ENCODE results near the gene PCED1B.
"Not testable (repeated sequence)": the region's sequence is repeated elsewhere in the genome, so short reads cannot be mapped to it uniquely, and the experiment has no call there.

The PCED1B gene

DNA sequence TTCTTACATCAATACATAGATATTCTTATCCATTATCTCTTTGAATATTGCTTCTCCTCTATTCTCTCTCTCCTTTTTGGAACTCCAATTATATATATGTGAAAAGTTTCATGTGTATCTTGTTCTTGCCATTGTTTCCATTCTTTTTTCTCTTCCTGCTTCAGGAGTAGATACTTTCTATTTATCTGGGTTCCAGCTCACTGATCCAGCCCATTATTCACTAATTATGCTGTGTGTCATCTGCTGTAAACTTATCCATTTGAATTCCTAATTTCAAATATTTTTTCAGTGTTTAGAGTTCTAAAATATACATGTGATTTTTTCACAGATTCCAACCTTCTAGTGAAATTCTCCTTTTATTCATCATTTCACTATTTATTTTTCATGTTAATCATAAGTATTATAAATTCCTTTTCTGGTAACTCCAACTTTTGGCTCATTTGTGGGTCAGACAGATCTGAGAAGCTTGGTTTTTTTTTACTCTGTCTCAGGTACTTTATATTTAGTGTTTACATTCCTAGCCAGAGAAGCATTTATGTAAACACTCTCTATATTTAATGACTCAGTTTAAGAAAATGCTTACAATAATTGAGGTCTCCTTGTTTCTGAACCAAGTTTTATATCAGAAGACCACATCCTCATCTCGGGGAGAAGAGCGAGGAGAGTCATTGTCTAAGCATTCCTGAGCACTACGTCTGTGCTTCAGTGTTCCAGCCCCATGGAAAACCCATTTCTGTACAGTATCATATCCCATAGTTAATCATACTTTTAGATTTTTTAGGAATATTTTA lies 16.2 kb downstream of the PCED1B start:
- no peak for DNase-seq

DNA sequence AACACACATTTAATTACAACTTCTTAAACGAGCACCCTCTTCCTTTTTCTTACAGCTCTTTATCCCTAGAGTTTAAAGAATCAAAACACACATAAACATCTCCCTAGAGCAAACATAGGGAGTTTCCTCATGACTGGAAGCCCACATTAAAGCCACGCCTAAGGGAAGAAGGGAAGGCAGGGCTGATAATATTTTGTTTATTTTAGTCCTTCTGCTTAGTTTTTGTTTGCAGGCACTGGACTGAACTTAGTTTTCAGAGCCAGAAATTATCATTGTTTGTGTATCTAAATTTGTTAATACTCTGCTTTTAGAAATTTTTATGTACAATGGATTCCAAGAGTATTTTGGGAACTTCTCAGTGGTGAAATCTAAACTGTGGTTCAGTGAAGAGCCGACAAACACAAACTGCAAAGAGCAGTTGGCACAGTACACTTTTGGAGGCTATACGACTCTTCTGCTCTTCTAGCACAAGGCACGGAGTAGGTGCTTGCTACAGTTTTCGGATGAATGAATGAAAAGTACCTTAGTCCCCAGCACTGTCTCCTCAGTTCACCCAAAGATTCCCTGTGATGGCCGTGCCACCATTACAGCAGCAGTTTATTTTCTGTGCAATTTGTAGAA lies 18.0 kb downstream of the PCED1B start:
- no peak for DNase-seq

DNA sequence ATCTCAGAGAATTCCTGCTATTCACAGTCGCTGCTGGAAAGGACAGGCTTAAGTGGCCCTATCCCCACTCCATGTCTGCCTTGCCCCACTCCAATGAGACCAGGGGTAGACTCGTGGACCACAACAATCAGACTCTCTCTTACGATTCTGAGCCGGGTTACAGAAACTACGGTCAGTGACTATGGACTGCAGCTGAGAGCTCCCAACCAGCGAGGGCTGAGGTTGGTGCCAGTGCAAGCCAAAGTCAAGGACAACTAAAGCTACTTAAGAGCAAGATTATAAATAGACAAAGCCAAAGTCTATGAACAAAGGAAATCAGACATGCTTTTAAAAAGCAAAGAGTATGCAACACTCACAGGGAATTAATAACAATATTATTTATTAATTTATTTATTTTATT lies 18.7 kb downstream of the PCED1B start:
- no peak for DNase-seq

DNA sequence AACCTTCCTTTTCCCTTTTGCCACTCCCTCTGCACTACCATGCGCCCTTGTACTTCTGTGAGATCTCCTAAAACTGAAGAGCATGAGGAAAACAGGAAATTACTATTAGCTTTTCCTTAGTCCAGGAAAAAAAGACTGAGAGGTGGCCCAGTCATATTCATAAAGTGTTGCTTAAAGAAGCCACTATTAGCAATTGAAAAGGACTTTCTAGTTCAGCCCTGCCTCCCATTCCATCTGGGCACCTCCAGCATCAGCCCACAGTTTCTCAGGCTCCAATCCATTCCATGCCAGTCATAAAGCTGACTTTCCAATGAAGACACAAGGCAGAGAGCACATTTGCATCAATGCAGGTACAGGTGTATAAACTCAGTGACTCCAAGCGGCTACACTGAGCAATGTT lies 20.2 kb downstream of the PCED1B start:
- no peak for DNase-seq

DNA sequence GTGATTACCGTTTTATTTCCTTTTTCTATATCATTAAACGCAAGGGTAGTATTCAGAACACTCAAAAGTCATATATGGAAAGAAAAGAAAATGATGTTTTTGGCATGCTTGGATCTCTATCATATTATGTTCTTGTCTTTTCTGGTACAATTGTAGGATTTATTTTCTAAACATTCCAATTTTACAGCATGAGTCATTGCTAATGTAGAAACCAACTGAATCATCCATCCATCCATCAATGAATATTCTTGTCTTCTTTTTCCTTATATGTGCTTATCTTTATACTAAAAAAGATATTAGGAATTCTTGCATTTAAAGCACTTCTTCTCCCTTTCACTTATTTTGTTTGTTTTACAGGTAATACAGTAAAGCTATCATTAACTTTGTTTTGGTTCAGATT lies 20.7 kb downstream of the PCED1B start:
- no peak for DNase-seq

DNA sequence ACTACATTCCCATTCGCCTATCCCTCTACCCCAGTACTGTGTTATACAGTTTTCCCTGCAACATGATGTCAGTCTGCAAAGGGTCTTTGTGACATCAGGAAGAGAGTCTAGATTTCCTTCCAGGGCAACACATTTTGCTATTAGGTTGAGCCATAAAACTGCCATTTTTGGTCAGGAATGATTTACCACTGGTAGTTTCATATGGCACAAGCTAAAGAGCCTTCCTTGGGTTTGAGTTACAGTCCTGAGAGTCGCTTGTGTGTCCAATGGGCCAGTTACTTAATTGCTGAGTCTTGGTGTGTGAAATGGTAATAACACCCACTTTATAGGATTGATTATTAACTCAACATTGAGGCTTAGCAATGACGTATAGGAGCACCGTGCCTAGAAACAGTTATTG lies 23.0 kb downstream of the PCED1B start:
- DNase-seq: no peak

DNA sequence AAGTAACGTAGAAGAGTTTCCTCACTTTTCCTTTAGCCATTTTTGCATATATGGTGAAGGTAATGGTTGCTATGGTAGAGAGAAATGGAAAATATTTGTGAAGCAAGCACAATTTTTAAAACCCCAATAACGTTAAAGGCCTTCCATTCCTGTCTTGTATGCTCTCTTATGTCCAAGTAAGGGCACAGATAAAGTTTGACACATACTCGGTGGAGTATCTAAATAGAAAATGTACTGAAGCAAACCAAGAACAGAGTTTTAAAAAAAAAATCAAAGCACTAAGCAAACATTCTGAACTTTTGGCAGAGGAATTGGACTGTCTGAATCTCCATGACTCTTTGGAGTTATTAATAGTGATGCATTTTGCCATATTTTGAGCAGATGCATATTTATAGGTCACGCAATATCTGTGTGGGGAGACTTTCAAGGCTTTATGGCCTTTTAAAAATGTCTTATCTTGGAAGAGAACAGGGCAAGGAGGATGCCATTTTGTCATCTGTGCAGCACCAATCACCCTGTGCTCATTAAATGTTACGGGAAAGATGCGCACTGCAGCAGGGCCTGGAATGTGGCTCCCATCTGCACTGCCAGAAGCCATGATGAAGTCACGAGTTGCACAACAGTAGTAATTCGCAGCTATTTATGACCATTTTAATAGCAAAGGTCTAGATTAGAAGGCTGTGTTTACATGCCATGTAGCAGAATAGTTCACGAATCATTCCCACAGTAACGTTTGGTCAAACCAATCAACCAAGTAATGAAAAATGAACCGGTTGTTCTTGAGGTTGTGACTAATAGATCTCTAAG lies 23.6 kb downstream of the PCED1B start:
- DNase-seq: no peak

DNA sequence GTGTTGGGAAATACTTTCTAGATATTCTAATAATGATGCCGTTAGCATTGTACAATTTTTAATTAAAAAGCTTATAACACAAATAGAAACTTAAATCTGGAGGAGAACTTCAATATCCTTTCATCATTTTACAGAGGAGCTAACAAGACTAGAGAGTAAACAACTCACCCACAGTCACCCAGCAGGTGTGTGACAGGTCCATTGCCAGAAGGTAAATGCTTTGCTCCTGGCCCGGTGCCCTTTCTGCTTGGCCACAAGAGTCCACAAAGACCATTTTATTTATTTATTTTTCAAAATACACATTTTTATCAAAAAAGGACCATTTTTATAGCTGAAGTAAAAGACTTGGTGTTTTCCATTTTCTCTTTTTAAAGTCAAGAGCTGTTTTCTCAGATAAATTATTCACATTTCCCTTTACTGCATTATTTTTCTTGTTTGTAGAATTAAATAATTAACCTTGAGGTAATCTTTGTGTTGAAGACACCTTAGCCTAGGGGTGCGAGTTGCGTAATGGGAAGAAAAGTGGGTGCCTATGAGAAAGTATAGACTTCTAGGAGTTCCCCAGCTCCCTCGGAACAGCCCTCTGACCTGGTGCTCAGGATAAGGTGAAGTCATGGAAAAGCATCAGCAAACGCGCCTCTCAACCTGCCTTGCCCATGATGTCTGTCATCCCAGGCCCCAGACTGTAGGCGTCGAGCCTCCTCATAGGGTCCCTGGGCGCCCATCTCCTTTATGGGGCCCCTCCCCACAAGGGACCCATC lies 26.7 kb downstream of the PCED1B start:
- no peak for DNase-seq

- no peak for DNase-seq
Measured at GRCh38 chr12:47107446-47107845, 28.0 kb downstream of the PCED1B start.

DNA sequence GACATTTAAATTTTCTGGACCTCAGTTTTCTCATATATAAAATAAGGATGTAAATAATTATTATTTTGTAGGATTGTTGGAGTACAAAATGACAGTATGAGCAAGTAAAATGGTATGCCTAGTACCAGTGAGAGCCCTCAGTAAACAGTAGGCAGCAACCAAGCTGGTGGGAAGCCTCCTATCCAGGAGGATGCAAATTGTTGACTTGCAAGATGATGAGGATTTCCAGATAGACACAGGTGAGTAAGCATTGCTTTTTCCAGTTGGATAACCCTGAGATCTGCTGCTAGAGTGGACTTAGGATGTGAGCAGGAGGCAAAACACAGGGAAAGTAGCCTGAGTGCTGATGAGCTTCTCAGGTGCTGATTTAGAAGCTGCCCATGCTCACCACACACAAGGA lies 28.5 kb downstream of the PCED1B start:
- no peak for DNase-seq

- DNase-seq: no peak
Measured at GRCh38 chr12:47110011-47110541, 30.7 kb downstream of the PCED1B start.

DNA sequence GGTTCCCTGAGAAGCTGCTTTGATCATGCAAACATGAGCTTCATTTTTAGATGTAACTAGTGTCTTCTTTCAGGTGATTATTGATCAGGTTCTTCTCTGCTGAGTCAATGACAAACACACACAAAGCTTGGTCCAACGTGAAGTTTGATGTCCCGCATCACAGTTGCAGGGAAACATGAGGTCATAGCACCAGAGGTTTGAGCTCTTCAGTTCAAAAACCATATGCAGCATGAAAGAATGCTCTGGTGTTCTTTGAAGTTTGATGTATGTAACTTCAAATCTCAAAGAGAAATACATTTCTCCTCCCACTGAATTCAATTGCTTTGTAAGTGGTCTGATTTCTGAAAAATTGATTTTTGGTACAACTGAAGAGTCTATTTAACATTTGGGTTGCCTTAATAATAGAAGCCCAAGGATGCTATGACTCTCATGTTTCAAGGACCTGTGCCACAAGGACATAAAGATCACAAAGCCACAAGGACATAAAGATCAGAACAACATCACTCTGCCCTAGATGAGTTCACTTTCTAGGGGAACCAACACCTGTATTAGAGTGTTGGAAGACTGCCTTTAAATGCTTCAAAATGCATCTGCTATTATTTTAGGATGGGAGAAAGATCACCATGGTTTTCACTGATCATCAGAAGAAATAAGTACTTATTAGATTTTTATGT lies 31.4 kb downstream of the PCED1B start:
- DNase-seq: no peak

- DNase-seq: no peak
Measured at GRCh38 chr12:47111392-47111778, 32.0 kb downstream of the PCED1B start.

DNA sequence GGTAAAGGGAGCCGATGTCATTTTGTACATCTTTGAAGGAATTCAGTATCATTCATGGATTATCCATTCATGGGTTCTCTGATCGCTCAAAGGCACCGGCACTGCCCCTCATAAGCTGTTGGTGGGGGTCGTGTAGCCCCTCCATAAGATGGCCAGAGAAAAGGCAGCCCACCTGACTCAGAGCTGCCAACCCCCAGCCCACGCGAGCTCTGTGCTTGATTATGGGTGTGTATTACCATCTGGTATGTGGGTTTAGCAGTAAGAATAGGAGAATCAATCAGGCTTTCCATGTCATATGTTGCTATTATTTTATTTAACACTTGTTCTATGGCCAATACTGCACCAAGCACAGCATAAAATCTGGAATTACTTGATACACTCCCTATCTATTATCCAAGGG lies 32.4 kb downstream of the PCED1B start:
- DNase-seq: no peak

DNA sequence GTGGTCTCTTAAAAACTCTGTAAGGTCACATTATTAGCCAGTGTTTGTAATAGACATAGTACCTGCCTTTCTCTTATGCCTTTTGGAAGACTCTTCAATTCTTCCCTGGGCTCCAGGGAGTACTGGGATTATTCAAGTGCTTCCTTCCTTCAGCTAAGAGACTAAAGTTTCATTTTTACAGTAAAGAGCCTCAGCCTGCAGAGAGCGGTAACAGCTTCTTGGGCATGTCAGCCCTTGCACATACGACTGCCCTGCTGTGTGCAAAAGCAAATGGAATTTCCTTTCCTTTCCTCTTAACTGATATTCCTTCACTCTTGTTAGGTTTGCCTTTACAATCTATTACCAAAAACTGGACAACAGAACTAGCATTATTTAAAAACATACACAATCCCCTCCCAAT lies 33.3 kb downstream of the PCED1B start:
- no peak for DNase-seq

GRCh38 chr12:47114481-47114892 lies 35.1 kb downstream of the PCED1B start:
- DNase-seq: no peak

- not testable (repeated sequence) for DNase-seq
Measured at GRCh38 chr12:47117305-47117704, 37.9 kb downstream of the PCED1B start.

GRCh38 chr12:47120736-47121135 lies 41.3 kb downstream of the PCED1B start:
- DNase-seq: no peak

- DNase-seq: no peak
Measured at GRCh38 chr12:47121146-47121545, 41.7 kb downstream of the PCED1B start.

- no peak for DNase-seq
Measured at GRCh38 chr12:47122602-47123001, 43.2 kb downstream of the PCED1B start.

DNA sequence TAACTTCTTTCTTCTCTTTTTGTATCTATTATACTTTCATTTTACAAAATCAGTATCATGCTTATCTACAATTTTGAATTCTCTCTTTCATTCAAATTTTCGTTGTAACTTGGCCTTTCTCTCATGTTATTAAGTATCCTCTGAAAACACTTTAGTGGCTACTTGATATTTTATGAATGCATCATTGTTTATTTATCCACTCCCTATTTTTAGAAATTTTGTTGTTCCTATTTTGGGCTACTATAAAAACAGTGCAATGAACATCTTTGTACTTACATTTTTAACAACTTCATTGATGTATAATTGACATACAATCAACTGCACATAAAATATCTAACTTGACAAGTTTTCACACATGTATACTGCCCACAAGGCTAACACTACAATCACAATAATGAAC lies 44.3 kb downstream of the PCED1B start:
- DNase-seq: no peak

DNA sequence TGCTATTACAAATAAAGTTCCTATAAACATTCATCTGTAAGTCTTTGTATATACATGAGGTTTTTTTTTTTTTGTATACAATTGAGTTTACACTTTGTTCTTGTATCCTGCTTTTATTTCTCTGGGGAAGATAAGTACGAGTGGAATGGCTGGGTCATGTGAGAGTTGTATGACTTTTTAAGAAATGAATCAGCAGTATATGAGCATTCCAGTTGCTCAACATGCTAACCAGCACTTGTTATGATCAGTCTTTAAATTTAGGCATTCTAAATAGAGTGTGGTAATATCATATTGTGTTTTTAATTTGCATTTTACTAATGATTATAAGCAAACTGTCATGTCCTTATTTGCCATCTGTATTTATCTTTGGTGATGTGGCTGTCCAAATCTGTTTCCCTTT lies 45.0 kb downstream of the PCED1B start:
- DNase-seq: no peak
